Measurements from ENCODE around the gene DENND5A. TPM values are rescaled to one million over a fixed set of nuclear protein-coding genes. Genes with fewer than 3 reads are reported as not detected.
"Not testable (repeated sequence)": the region's sequence is repeated elsewhere in the genome, so short reads cannot be mapped to it uniquely, and the experiment has no call there.

DENND5A gene
- total RNA-seq, 4 donors from 2014 or later, result 13.8 to 56.3 (median 23.4) TPM

DNA sequence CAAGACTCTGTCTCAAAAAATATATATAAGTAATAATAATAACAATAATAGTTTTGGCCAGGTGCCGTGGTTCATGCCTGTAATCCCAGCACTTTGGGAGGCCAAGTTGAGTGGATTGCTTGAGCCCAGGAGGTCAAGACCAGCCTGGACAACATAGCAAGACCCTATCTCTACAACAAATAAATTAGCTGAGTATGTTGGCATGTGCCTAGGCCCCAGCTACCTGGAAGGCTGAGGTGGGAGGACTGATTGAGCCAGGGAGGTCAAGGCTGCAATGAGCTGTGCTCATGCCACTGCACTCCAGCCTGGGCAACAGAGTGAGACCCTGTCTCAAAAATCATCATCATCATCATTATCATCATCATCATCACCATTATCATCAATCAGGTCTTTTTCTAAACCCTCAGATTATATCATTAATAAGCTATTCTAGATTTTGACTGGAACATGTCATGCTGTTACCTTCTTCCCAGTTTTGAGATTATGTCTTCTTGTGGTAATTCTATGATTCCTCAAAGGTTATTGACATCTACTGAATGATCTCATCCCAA lies 39.3 kb downstream of the DENND5A start:
- no peaks in the 10 kb centered on the region for H3K9me3 ChIP-seq
- no peak overlapping the region for H3K4me3 ChIP-seq
- TF ChIP-seq, protein P1, sequence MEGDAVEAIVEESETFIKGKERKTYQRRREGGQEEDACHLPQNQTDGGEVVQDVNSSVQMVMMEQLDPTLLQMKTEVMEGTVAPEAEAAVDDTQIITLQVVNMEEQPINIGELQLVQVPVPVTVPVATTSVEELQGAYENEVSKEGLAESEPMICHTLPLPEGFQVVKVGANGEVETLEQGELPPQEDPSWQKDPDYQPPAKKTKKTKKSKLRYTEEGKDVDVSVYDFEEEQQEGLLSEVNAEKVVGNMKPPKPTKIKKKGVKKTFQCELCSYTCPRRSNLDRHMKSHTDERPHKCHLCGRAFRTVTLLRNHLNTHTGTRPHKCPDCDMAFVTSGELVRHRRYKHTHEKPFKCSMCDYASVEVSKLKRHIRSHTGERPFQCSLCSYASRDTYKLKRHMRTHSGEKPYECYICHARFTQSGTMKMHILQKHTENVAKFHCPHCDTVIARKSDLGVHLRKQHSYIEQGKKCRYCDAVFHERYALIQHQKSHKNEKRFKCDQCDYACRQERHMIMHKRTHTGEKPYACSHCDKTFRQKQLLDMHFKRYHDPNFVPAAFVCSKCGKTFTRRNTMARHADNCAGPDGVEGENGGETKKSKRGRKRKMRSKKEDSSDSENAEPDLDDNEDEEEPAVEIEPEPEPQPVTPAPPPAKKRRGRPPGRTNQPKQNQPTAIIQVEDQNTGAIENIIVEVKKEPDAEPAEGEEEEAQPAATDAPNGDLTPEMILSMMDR (IDR thresholded peaks at IDR 0.05), result no peak
- 88 to 89% methylated on average over 1 of the region's 1 CpG for WGBS, 2 donors
- peaks cover 2 to 21% (median 6%) of the 10 kb centered on the region in 3 donors for H3K4me1 ChIP-seq
- H3K27ac ChIP-seq, result no peak overlapping the region
- no peak for DNase-seq
- H3K27me3 ChIP-seq, result no peaks in the 10 kb centered on the region
- no peaks in the 10 kb centered on the region for H3K36me3 ChIP-seq
- intact Hi-C loops (cut with DNase I), result no loop called here

DNA sequence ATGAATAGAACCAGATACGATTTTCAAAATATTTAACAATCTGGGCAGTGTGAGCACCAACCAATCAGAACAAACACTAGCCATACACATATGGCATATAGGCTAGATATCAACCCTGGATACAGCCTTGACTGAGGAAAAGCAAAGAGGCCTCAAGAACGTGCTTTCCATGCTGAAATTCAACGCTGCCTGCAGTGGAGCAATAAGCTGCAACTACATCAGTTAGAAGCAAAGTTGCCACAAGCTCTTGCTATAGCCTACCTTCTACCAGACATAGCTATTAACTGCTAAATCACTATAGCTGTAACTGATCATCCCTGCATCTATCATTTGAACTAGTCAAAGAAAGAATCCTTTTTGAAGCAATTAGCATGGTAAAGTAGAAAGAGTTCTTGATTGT lies 42.5 kb downstream of the DENND5A start:
- intact Hi-C loops (cut with DNase I), result no loop called here
- 66 to 74% methylated on average over 3 of the region's 3 CpGs for WGBS, 2 donors

DNA sequence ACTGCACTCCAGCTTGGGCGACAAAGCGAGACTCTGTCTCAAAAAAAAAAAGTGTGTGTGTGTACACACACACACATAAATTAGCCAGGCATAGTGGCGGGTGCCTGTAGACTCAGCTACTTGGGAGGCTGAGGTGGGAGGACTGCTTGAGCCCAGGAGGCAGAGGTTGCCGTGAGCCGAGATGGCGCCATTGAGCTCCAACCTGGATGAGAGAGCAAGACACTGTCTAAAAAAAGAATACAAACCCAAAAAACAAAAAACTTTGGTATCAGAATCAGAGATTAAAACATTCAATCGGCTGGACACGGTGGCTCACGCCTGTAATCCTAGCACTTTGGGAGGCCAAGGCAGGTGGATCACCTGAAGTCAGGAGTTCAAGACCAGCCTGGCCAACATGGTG lies 44.3 kb downstream of the DENND5A start:
- H3K4me3 ChIP-seq; H3K27me3 ChIP-seq; H3K9me3 ChIP-seq; DNase-seq; H3K27ac ChIP-seq; intact Hi-C loops (cut with DNase I); H3K36me3 ChIP-seq: not testable (repeated sequence)
- WGBS, 2 donors, result 99 to 100% methylated on average over 8 to 9 of the region's 9 CpGs
- H3K4me1 ChIP-seq, result peaks cover 0 to 18% (median 0%) of the 10 kb centered on the region in 3 donors

More for the DNA sequence above, 42.5 kb downstream of the DENND5A start:
- no peak overlapping the region for H3K27ac ChIP-seq
- H3K27me3 ChIP-seq, result no peaks in the 10 kb centered on the region
- DNase-seq, result no peak
- H3K4me1 ChIP-seq, result peaks cover 0 to 14% (median 0%) of the 10 kb centered on the region in 3 donors
- H3K36me3 ChIP-seq, result no peaks in the 10 kb centered on the region
- no peaks in the 10 kb centered on the region for H3K9me3 ChIP-seq
- H3K4me3 ChIP-seq, result no peak overlapping the region
- TF ChIP-seq, protein P1 (IDR thresholded peaks at IDR 0.05), result no peak
- no peak for TF ChIP-seq POLR2A (IDR thresholded peaks at IDR 0.05)

DNA sequence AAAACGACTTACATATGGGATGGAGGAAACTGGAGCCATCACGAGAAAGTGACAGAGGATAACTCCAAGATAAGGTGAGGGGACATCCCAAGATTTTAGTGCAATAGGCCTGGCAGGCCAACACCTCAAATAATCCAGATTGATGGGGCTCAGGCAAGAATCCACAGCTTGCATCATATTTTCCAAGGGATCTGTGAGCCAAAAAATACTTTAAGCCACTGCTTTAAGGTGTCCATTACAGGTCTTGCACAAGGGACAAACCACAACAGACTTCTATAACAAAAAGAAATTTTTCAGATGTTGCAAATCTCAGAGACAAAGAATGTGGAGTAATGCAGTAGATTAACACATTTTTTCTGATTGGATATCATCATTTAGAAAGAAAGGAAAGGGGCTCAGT lies 45.6 kb downstream of the DENND5A start:
- no peaks in the 10 kb centered on the region for H3K36me3 ChIP-seq
- no peak for DNase-seq
- no peaks in the 10 kb centered on the region for H3K9me3 ChIP-seq
- peak overlapping the region in 2 of 4 donors; percentile 13 to 39 for H3K27ac ChIP-seq
- peaks cover 0 to 30% (median 6%) of the 10 kb centered on the region in 3 donors for H3K4me1 ChIP-seq
- no peak overlapping the region for H3K4me3 ChIP-seq
- TF ChIP-seq, protein P1 (IDR thresholded peaks at IDR 0.05), result no peak
- no peak for TF ChIP-seq POLR2A (IDR thresholded peaks at IDR 0.05)
- intact Hi-C loops (cut with DNase I), result no loop called here
- no peaks in the 10 kb centered on the region for H3K27me3 ChIP-seq
- WGBS, 2 donors, result 48 to 67% methylated on average over 2 of the region's 2 CpGs

DNA sequence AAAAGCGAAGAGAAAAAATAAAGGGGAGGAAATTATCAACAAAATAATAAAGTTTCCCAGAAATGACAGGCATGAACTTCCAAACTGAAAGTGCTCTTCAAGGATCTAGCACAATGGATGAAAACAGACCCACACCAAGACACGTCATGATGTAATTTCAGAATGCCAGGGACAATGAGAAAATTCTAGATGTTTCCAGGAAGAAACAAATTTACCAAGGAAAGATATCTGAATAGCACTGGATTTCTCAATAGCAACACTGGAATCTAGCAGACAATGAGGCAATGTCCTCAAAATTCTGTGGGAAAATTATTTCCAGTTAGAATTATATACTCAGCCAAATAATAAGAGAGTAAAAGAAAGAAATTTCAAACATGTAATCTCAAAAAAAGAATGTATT lies 46.0 kb downstream of the DENND5A start:
- DNase-seq, result no peak
- Histone ChIP-seq H3K4me1 (peaks cover 0 to 33% (median 6%) of the 10 kb centered on the region in 3 donors), H3K27me3 (no peaks in the 10 kb centered on the region), H3K4me3 (no peak overlapping the region), H3K9me3 (no peaks in the 10 kb centered on the region), H3K36me3 (no peaks in the 10 kb centered on the region), H3K27ac (peak overlapping the region in 2 of 4 donors; percentile 33 to 39)
- TF ChIP-seq POLR2A (IDR thresholded peaks at IDR 0.05), result no peak
- 66 to 70% methylated on average over 2 of the region's 2 CpGs for WGBS, 2 donors
- intact Hi-C loops (cut with DNase I), result no loop called here

DNA sequence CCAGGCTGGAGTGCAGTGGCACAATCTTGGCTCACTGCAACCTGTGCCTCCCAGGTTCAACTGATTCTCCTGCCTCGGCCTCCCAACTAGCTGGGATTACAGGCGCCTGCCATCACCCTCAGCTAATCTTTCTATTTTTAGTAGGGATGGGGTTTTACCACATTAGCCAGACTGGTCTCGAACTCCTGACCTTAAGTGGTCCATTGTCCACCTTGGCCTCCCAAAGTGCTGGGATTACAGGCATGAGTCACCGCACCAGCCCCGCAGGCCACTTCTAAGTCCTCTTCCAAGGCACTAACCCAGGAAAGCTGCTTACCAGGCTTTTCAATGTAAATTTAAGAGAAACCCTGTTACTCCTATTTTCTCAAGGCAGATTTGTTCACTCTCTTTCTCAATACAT lies 50.4 kb downstream of the DENND5A start:
- WGBS, 2 donors, result 75 to 78% methylated on average over 5 of the region's 5 CpGs
- Histone ChIP-seq H3K36me3 (no peaks in the 10 kb centered on the region), H3K27ac (no peak overlapping the region), H3K4me3 (no peak overlapping the region), H3K4me1 (peaks cover 0 to 55% (median 12%) of the 10 kb centered on the region in 3 donors), H3K9me3 (no peaks in the 10 kb centered on the region), H3K27me3 (no peaks in the 10 kb centered on the region)
- no peak for DNase-seq
- no peak for TF ChIP-seq POLR2A (IDR thresholded peaks at IDR 0.05)
- TF ChIP-seq, protein P1 (IDR thresholded peaks at IDR 0.05), result no peak
- intact Hi-C loops (cut with DNase I), result no loop called here

Measured in esophagus squamous epithelium (tissue), 5 donors.